UCSD-AML1 (cell line): ENCODE data around the gene FAM25A.
"Not testable (repeated sequence)": the region's sequence is repeated elsewhere in the genome, so short reads cannot be mapped to it uniquely, and the experiment has no call there.

Experiments
- DNase-seq: peaks from one replicate; lab custom pipeline; 2025; ENCODE audit not compliant: unreplicated experiment; lab: John Stamatoyannopoulos, UW

FAM25A gene

DNA sequence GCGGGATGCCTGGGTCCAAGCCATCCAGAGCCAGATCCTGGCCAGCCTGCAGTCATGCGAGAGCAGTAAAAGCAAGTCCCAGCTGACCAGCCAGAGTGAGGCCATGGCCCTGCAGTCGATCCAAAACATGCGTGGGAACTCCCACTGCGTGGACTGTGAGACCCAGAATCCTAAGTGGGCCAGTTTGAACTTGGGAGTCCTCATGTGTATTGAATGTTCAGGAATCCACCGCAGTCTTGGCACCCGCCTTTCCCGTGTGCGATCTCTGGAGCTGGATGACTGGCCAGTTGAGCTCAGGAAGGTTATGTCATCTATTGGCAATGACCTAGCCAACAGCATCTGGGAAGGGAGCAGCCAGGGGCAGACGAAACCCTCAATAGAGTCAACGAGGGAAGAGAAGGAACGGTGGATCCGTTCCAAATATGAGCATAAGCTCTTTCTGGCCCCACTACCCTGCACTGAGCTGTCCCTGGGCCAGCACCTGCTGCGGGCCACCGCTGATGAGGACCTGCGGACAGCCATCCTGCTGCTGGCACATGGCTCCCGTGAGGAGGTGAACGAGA is 10.9 kb upstream of the FAM25A start:
- not testable (repeated sequence) for DNase-seq

DNA sequence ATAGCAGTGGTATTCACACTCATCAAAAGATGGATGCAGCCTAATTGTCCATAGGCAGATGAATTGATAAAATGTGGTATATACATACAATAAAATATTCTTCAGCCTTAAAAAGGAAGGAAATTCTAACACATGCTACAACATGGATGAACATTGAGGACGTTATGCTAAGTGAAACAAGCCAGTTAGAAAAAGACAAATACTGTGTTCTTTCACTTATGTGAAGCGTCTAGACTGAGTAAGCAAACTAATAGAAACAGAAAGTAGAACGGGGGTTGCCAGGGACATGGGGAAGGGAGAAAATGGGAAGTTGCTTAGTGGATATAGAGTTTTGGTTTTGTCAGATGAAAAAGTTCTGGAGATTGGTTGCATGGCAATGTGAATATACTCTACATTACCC is 6.6 kb upstream of the FAM25A start:
- DNase-seq = not testable (repeated sequence)

DNA sequence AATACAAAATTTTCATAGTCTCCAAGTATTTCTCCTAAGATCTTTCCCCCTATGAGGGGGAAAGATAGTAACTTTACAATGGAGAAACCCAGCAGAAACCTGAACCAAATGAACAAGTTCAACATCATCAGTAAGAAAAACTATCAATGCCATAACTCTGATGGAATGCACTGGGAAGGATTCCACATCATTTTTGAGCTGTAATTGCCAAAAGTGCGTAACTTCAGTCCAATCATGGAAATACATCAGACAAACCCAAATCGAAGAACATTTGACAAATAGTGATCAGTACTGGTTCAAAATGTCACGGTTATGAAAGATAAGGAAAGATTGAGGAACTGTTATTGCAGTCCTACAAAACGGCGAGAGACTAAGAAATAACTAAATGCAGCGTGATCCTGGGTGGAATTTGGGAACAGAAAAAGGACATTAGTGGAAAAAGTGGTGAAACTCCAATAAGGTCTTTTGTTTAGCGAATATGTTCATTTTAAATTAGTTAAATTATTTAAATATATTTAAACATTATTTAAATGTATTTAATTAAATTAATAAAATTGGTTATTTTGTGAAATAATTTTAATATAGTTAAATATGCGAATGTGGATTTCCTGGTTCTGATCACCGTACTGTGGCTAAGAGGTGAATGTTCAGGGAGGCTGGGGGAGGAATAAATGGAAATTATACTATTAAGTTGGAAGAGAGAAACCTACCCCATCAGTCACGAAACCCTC is 4.9 kb upstream of the FAM25A start:
- DNase-seq = not testable (repeated sequence)

- not testable (repeated sequence) for DNase-seq
Measured at GRCh38 chr10:87018127-87018526, 2.0 kb upstream of the FAM25A start.

GRCh38 chr10:87019066-87019465 is 1.0 kb upstream of the FAM25A start:
- DNase-seq = not testable (repeated sequence)

GRCh38 chr10:87019504-87019903 is 590 bp upstream of the FAM25A start:
- DNase-seq = not testable (repeated sequence)

- DNase-seq = not testable (repeated sequence)
Measured at GRCh38 chr10:87025285-87025958, 5.3 kb downstream of the FAM25A start.

GRCh38 chr10:87026747-87027508 is 6.8 kb downstream of the FAM25A start:
- not testable (repeated sequence) for DNase-seq

DNA sequence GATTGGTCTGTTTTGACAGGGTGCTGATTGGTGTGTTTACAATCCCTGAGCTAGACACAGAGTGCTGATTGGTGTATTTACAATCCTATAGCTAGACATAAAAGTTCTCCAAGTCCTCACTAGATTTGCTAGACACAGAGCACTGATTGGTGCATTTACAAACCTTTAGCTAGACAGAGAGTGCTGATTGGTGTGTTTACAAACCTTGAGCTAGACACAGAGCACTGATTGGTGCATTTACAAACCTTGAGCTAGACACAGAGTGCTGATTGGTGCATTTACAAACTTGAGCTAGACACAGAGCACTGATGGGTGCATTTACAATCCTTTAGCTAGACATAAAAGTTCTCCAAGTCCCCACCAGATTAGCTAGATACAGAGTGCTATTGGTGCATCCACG is 10.3 kb downstream of the FAM25A start:
- DNase-seq = not testable (repeated sequence)

DNA sequence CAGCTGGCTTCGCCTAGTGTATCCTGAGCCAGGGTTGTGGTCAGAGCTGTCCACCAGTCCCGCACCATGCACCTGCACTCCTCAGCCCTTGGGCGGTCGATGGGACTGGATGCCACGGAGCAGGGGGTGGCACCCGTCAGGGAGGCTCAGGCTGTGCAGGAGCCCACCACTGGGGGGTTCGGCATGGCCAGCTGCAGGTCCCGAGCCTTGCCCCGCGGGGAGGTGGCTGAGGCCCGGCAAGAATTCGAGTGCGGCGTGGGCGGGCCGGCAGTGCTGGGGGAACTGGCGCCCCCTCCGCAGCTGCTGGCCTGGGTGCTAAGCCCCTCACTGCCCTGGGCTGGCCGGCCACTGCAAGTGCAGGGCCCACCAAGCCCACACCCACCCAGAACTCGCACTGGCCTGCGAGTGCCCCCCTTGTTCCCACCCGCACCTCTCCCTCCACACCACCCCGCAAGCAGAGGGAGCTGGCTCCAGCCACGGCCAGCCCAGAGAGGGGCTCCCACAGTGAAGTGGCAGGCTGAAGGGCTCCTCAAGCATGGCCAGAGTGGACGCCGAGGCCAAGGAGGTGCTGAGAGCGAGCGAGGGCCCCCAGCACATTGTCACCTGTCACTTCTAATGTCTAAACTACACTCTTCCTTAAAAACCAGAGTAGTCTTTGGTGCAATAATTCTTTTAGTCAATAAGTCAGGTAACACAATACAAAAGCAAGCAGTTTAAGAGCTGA is 11.0 kb downstream of the FAM25A start:
- DNase-seq = no peak

DNA sequence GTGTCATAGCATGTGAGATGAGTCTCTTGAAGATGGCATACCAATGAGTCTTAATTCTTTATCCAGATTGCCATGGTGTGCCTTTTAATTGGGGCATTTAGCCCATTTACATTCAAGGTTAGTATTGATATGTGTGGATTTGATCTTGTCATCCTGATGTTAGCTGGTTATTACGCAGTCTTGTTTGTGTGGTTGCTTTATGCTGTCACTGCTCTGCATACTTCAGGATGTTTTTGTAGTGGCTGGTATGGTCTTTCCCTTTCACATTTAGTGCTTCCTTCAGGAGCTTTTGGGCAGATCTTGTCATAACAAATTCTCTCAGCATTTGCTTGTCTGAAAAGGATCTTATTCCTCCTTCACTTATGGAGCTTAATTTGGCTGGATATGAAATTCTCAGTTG is 16.5 kb downstream of the FAM25A start:
- no peak for DNase-seq

DNA sequence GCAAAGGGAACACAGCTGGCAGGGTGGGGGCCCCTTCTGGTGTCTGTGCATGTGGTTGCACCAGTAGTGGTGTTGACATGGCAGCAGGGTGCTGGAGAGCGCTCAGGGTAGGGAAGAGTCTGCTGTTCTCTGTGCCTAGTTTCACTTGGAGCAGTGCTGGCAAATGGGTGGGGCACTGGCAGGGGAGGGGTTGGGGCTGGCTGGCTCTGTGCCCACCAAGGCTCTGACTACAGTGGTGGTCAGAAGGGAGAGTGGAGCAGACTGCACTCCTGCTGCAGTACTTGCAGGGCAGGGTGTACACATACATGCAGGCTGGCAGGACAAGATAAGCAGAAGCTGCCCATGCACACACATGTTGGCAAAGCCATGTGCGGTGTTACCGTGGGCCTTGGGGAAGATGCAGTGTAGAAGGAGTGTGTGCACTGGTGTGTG is 18.2 kb downstream of the FAM25A start:
- DNase-seq = no peak

DNA sequence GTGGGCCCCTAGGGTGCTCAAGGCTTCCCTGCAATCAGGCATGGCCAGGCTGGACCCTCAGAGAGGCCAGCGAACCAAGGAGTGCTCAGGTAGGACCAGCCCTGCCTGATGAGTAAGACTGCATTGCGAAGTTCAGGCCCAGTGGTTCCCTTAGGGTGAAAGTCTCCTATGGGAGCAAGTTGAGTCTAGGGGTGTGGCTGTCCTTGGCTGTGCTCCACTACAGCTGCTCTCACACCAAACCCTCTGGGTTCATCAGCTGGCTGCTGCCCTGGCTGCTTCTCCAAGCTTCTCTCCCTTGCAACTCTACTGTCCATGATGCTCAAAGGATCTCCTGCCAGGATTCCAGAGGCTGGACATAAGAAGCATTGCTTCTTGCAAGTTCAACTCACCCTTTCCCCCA is 18.7 kb downstream of the FAM25A start:
- no peak for DNase-seq

DNA sequence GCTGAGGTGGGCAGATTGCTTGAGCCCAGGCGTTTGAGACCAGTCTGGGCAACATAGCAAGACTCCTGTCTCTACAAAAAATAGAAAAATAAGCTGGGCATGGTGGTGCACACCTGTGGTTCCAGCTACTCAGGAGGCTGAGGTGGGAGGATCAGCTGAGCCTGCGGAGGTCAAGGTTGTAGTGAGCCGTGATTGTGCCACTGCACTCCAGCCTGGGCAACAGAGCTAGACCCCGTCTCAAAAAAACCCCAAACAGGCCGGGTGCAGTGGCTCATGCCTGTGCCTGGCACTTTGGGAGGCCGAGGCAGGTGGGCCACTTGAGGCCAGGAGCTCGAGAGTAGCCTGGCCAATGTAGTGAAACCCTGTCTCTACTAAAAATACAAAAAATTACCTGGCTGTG is 23.5 kb downstream of the FAM25A start:
- not testable (repeated sequence) for DNase-seq

GRCh38 chr10:87045434-87045938 is 25.4 kb downstream of the FAM25A start:
- DNase-seq = no peak

DNA sequence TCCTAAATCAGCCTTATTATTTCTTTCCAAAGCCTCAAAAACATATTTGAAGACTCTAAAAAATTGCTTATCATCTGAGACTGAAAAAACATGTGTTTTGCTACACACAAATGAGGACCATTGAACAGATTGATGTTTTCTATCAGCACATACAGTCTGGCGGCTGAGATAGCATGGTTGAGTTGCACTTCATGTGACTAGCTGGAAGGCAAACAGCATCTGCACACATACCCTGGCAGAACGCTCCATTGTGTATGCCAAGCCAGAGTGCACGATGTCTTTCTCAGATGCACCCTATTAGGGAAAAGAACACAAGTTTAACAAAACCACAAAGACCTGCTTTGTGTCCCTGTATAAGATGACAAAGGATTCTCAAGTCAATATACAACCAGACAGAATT is 33.0 kb downstream of the FAM25A start:
- DNase-seq = no peak

DNA sequence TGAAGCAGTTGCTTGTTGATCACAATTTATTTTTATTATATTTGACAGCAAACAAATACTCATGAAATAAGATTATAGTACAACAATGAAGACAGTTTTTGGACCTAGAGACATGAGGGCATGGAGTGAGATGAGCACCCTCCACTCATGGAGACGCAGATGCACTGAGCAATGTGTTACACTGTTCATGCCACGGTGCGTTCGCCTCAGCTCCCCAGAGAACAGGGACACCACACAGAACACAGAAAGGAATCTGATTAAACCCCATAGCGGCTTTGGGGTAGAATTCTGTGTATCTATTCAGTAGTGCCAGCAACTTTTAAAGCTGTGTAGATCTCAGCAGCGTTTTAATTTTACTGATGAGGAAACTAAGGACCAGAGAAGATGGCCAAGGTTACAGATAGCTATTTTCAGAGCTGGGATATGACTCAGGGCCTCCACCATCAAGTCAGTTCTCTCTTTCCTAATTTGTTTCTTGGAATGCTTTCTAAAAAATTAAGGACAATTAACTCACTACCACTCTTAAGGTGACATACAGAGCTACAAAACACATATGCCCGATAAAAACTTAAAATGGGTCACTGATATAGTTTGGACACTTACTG is 33.6 kb downstream of the FAM25A start:
- no peak for DNase-seq

- no peak for DNase-seq
Measured at GRCh38 chr10:87054373-87055295, 34.5 kb downstream of the FAM25A start.

DNA sequence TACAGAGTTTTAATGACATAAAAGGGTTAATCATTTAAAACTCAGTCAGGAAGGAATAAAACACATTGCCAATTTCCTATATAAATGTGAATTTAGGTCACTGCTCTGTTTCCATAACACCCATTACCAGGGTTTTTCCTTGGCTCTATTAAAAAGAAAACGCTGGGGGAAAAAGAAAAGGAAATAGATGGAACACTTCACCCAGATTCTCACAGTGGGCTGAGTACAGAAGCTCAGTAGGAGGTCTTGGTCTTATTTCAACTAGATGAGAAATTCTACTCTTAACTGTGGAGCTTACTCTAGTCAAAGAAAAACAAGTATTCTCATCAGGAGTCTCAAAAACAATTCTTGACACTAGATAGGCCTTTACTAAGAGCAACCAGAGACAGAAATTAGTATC is 38.1 kb downstream of the FAM25A start:
- no peak for DNase-seq
